Measurements from ENCODE around the gene JARID2.

JARID2 gene

GRCh38 chr6:15403094-15403755 is 157.4 kb downstream of the JARID2 start:
- Histone ChIP-seq H3K79me2 (ENCODE audit: insufficient read depth, low read length) (no peaks in the 10 kb centered on the region), H3K9ac (ENCODE audit: low read length) (no peak overlapping the region), H3K4me3 (ENCODE audit: insufficient read depth, low read length, poor library complexity, severe bottlenecking) (no peak overlapping the region), H3K27me3 (ENCODE audit: low read length) (no peaks in the 10 kb centered on the region), H4K20me1 (ENCODE audit: low read depth, low read length) (peaks cover 12% of the 10 kb centered on the region; the same call in 1 of the 2 replicates), H3K9me2 (replicated peaks; ENCODE audit: insufficient read depth, low read length) (no peaks in the 10 kb centered on the region), H3F3A (ENCODE audit: insufficient read depth) (no peaks in the 10 kb centered on the region), H3K27ac (ENCODE audit: low read depth, low read length) (no peak overlapping the region), H3K4me2 (ENCODE audit: low read depth, low read length, poor library complexity, severe bottlenecking) (no peak overlapping the region), H3K36me3 (ENCODE audit: low read length) (no peaks in the 10 kb centered on the region), H2AFZ (ENCODE audit: low read depth, low read length, severe bottlenecking) (no peak overlapping the region), H3K9me3 (ENCODE audit: insufficient read depth, low read length) (no peaks in the 10 kb centered on the region)
- TF ChIP-seq CTCF (IDR thresholded peaks at IDR 0.05; ENCODE audit: insufficient read depth, low read length, poor library complexity, severe bottlenecking) (no peak), EZH2phosphoT487 (conservative IDR thresholded peaks at IDR 0.05; ENCODE audit: low read length) (no peak)

GRCh38 chr6:15404685-15404980 is 158.8 kb downstream of the JARID2 start:
- Histone ChIP-seq H3K9ac (ENCODE audit: low read length) (no peak overlapping the region), H3K27me3 (ENCODE audit: low read length) (no peaks in the 10 kb centered on the region), H3K4me2 (ENCODE audit: low read depth, low read length, poor library complexity, severe bottlenecking) (no peak overlapping the region), H2AFZ (ENCODE audit: low read depth, low read length, severe bottlenecking) (no peak overlapping the region), H3K79me2 (ENCODE audit: insufficient read depth, low read length) (no peaks in the 10 kb centered on the region), H3K4me3 (ENCODE audit: insufficient read depth, low read length, poor library complexity, severe bottlenecking) (no peak overlapping the region), H3F3A (ENCODE audit: insufficient read depth) (no peaks in the 10 kb centered on the region), H3K9me3 (ENCODE audit: insufficient read depth, low read length) (no peaks in the 10 kb centered on the region), H4K20me1 (ENCODE audit: low read depth, low read length) (peaks cover 8% of the 10 kb centered on the region), H3K9me2 (replicated peaks; ENCODE audit: insufficient read depth, low read length) (no peaks in the 10 kb centered on the region), H3K36me3 (ENCODE audit: low read length) (no peaks in the 10 kb centered on the region), H3K27ac (ENCODE audit: low read depth, low read length) (no peak overlapping the region)
- TF ChIP-seq CTCF (IDR thresholded peaks at IDR 0.05; ENCODE audit: insufficient read depth, low read length, poor library complexity, severe bottlenecking) = no peak
- TF ChIP-seq EZH2phosphoT487 (conservative IDR thresholded peaks at IDR 0.05; ENCODE audit: low read length) = no peak

- no peak for TF ChIP-seq CTCF (IDR thresholded peaks at IDR 0.05; ENCODE audit: insufficient read depth, low read length, poor library complexity, severe bottlenecking)
- no peak for TF ChIP-seq EZH2phosphoT487 (conservative IDR thresholded peaks at IDR 0.05; ENCODE audit: low read length)
- no peaks in the 10 kb centered on the region for H3F3A ChIP-seq (ENCODE audit: insufficient read depth)
- no peaks in the 10 kb centered on the region for H3K79me2 ChIP-seq (ENCODE audit: insufficient read depth, low read length)
- H2AFZ ChIP-seq (ENCODE audit: low read depth, low read length, severe bottlenecking) = no peak overlapping the region
- no peaks in the 10 kb centered on the region for H3K9me3 ChIP-seq (ENCODE audit: insufficient read depth, low read length)
- H3K27me3 ChIP-seq (ENCODE audit: low read length) = no peaks in the 10 kb centered on the region
- no peaks in the 10 kb centered on the region for H3K9me2 ChIP-seq (replicated peaks; ENCODE audit: insufficient read depth, low read length)
- peaks cover 9% of the 10 kb centered on the region for H4K20me1 ChIP-seq (ENCODE audit: low read depth, low read length)
- H3K4me2 ChIP-seq (ENCODE audit: low read depth, low read length, poor library complexity, severe bottlenecking) = no peak overlapping the region
- no peak overlapping the region for H3K4me3 ChIP-seq (ENCODE audit: insufficient read depth, low read length, poor library complexity, severe bottlenecking)
- H3K9ac ChIP-seq (ENCODE audit: low read length) = no peak overlapping the region
- no peak overlapping the region for H3K27ac ChIP-seq (ENCODE audit: low read depth, low read length)
- no peaks in the 10 kb centered on the region for H3K36me3 ChIP-seq (ENCODE audit: low read length)
Observed at GRCh38 chr6:15405129-15406068, 159.5 kb downstream of the JARID2 start.

Measured in SU-DHL-6 (cell line).